ENCODE measurements around the gene ADH1A.
"Not testable (repeated sequence)": the region's sequence is repeated elsewhere in the genome, so short reads cannot be mapped to it uniquely, and the experiment has no call there.

Gene ADH1A

DNA sequence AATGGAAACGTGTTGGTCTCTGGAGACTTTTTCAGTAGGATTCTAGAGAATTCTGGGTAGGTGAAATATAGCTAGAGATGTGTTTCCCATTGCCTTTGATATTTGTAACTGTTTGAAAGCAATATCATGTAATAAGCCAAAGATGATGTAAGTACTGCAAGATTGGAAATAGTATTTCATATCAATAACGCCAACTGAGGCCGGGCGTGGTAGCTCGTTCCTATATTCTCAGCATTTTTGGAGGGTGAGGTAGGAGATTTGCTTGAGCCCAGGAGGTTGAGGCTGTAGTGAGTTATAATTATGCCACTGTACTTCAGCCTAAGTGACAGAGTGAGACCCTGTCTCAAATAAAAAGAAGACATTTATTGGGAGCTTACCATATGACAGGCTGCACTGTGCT lies 9.5 kb downstream of the ADH1A start:
- no peak for DNase-seq (ENCODE audit: low spot score)

DNA sequence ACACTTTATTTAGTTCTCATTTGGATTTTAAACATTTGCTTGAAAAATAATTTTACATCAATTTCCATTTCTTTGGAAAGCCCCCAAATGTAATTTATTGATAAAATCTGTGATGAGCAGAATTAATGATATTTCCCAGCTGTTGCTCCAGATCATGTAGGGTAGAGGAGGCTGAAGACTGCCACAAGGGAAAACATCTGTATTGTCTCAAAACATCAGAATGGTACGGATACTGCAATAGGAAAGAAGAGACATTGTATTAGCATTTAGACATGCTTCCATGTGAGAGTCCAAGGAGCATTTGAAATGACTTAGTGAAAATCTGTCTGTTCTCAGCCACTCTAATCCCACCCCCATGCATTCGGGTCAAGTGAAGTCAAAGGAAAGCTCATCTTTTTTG lies 14.4 kb downstream of the ADH1A start:
- no peak for DNase-seq (ENCODE audit: low spot score)

DNA sequence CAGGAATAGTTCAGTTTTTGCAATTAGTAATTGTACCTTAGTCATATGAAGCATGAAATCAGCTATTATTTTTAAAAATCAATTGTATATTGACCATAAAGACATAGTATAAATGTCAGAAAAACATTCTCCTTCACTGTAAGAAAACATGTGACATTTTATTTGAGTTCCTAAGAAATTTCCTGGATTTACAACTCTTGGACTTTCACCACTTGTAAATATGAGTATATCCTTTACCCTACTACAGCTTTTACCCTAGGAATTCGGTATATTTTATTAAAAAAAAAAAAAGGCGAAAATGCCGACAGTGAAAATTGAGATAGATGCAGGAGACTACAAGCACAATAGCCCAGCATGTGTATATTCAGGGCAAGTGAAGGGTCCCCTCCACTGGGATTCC lies 14.9 kb downstream of the ADH1A start:
- DNase-seq (ENCODE audit: low spot score), result no peak

DNA sequence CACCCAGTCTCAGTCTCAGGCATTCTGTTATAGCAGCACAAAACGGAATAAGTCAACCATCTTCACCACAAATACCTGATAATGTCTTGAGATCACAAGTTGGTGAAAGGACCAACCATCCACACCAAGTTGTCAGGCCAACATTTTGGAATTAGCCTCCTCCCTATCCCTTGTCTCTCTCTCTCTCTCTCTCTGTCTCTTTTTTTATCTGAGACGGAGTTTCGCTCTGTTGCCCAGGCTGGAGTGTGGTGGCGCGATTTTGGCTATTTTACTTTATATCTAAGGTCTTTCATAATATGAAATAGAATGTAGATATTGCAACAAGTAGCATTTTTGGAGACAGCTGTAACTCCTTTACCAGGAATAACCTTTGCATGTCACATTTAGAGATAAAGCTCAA lies 15.7 kb downstream of the ADH1A start:
- DNase-seq (ENCODE audit: low spot score), result no peak

DNA sequence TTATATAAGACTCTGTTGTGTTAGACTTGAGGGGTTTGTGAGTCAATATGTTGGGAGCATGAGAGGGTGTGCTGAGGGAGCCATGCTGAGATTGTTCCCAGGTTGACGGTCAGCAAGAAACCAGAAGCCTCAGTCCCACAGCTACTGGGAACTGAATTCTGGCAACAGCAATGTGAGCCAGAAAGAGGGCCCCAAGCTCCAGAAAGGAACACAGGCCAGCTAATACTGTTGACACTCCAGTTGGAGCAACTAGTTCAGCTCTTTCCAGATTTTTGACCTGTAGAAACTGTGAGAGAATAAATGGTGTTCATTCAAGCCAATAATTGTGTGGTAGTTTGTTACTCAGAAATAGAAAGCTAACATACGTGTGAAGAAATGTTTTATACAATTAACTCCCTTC lies 17.1 kb downstream of the ADH1A start:
- DNase-seq (ENCODE audit: low spot score), result no peak

DNA sequence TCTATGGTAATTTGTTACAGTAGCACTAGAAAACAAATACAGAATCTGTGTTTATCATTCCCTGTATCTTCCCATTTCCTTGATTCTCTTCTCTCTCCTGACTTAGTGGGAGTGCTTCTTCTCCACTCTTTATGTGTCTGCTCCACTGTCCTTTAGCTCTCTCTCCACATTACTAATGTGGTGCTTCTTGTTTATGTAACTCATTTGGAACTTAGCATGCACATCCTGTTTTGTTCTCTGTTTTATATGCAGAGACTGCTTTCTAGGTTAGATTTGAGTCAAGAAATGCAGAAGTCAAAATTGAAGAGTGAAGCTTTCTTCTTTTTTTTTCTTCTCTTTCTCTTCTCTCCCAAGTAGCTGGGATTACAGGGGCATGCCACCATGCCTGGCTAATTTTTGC lies 25.9 kb downstream of the ADH1A start:
- no peak for DNase-seq (ENCODE audit: low spot score)

DNA sequence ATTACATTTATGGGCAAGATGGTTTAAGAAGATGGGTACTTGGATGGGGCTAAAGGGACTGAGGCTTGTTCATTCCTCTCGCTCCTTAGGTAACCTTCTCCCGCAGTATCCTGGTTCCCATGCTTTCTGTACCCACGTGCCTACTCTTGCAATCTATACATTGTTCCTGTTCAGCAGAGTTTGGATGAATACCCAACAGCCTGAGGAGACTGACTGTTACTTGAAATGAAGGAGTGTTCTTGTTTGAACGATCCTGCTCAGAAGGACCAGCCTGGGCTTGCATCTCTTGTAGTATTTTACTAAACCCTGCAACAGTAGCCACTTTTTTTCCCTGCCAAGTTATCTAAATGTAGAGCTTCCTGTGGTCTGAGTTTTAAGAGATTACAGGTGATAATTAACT lies 38.0 kb downstream of the ADH1A start:
- DNase-seq (ENCODE audit: low spot score), result no peak

DNA sequence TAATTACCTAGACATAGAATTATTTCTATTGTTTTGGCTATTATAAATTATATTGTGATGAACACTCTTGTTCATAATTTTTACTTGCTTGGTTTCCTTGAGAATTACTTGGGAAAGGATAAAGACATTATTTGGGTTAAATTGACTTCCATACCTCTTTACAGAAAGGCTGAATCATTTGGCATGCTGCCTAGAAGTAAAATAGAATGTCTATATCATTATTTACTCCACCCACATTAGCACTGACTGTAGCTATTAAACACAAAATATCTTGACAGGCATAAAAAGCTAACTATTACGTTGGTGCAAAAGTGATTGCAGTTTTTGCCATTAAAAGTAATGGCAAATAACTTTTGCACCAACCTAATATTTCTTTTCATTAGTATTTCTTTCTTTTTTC lies 42.1 kb downstream of the ADH1A start:
- no peak for DNase-seq (ENCODE audit: low spot score)

DNA sequence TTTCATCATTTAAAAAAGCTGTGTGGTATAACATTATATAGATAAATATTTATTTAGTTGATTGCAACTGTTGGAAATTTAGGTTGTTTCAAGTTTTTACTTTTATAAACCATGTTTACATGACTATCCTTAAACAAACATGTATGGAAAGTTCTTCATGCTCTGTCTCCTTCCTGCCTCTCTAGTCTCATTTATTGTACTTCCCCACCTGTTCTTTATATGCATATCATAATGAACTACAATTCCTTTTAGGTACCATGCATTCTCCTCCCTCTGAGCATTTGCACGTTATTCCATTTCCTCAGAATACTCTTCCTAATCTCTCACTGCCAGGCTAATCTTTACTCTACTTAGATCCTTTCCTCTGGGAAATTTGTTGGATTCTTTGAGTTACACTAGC lies 54.8 kb downstream of the ADH1A start:
- no peak for DNase-seq (ENCODE audit: low spot score)

DNA sequence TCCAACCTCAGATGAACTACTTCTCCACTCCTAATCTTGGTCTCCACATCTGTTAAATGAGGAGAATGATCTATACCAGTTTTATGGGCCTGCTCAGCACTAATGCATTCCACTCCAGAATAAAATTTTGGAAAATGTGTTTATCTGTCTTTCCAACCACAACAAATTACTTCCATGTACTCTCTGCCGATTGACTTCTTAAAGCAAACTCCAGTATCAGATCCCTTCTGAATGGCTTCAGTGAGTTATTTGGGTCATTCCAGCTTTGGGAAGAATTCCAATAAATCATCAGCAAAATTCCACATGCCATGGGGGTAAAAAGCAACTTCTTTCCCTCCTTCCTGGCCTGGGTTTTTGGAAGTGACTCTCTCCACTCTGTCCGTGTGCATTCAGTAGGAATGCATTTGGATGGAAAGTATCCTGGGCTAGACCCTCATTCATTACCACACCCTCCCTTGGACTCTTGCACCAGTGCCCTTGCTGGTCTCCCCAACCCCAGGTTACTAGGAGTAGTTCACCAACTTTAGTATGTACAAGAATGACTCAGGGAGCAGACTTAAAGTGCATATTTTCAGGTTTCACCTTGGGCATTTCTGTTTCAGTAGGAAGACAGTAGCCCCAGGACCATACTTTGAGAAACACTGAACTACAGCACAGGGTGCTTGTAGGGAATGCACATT lies 56.3 kb downstream of the ADH1A start:
- DNase-seq (ENCODE audit: low spot score), result no peak

DNA sequence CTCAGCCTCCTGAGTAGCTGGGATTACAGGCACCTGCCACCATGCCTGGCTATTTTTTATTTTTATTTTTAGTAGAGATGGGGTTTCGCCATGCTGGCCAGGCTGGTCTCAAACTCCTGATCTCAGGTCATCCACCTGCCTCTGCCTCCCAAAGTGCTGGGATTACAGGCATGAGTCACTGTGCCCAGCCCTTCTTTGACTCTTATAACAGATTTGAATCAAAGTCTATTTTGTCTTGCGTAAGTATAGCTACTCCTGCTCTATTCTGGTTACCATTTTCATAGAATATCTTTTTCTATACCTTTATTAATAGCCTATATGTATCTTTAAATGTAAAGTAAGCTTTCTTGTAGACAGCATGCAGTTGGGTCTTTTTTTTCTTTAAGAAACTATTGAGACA lies 57.4 kb downstream of the ADH1A start:
- DNase-seq (ENCODE audit: low spot score), result not testable (repeated sequence)

DNA sequence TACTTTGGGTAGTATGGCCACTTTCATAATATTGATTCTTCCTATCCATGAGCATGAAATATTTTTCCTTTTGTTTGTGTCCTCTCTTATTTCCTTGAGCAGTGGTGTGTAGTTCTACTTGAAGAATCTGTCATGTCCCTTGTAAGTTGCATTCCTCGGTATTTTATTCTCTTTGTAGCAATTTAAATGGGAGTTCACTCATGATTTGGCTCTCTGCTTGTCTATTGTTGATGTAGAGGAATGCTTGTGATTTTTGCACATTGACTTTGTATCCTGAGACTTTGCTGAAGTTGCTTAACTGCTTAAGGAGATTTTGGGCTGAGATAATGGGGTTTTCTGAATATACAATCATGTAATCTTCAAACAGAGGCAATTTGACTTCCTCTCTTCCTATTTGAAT lies 62.1 kb downstream of the ADH1A start:
- not testable (repeated sequence) for DNase-seq (ENCODE audit: low spot score)

DNA sequence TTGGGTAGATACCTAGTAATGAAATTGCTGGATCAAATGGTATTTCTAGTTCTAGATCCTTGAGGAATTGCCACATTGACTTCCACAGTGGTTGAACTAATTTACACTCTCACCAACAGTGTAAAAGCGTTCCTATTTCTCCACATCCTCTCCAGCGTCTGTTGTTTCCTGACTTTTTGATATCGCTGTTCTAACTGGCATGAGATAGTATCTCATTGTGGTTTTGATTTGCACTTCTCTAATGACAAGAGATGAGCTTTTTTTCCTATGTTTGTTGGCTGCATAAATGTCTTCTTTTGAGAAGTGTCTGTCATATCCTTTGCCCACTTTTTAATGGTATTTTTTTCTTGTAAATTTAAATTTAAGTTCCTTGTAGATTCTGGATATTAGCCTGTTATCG lies 63.1 kb downstream of the ADH1A start:
- not testable (repeated sequence) for DNase-seq (ENCODE audit: low spot score)

All from SK-N-DZ (cell line).